ENCODE results near the gene CYTH4. TPM values are rescaled to one million over a fixed set of nuclear protein-coding genes. Genes with fewer than 3 reads are reported as not detected.
A peak's percentile ranks its signal among the peaks of the same experiment; 100 is the strongest.

CYTH4 gene
- total and polyA plus RNA-seq, 10 of the 15 experiments (the other 5 are each of a cell fraction or from before 2014, with no cell fraction given): 1.5 to 27.3 (median 16.9) TPM

DNA sequence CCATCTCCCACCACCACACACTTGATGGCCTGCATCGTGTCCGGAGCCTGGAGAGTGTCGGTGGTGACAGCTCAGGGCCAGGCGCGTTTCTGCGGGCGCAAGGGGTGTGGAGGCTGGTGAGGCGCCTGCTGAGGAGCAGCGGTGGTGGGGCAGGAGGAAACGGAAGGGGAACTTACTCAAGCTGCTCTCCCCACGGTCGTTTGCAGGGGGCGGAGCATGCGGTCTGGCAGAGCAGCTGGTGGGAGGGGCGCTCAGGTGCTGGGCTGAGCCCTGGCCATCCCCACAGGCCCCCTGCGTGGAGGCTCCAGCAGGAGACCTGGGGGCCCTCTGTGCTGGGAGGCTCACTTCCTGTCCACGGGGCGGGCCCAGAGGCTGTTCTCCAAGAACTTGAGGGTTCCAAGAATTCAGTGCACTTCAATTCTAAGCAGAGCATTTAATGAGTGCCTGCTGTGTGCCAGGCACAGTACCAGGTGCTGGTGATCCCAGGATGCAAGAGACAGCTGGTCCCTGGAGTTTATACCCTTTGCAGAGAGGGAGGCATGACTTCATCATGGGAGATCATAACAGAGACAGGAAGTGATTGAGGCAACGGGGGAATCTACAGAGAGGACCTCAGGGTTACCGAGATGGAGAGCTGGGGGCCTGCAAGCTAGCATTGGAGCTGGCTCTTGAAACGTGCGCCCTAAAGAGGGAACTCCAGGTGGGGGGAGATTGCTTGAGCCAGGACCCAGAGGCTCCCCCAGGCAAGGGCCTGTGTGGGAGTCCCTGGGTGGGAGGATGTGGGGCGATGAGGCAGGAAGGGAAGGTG is 38.0 kb upstream of the CYTH4 start, which contains the start of gene RAC2 (continued):
- TF ChIP-seq, protein P1, sequence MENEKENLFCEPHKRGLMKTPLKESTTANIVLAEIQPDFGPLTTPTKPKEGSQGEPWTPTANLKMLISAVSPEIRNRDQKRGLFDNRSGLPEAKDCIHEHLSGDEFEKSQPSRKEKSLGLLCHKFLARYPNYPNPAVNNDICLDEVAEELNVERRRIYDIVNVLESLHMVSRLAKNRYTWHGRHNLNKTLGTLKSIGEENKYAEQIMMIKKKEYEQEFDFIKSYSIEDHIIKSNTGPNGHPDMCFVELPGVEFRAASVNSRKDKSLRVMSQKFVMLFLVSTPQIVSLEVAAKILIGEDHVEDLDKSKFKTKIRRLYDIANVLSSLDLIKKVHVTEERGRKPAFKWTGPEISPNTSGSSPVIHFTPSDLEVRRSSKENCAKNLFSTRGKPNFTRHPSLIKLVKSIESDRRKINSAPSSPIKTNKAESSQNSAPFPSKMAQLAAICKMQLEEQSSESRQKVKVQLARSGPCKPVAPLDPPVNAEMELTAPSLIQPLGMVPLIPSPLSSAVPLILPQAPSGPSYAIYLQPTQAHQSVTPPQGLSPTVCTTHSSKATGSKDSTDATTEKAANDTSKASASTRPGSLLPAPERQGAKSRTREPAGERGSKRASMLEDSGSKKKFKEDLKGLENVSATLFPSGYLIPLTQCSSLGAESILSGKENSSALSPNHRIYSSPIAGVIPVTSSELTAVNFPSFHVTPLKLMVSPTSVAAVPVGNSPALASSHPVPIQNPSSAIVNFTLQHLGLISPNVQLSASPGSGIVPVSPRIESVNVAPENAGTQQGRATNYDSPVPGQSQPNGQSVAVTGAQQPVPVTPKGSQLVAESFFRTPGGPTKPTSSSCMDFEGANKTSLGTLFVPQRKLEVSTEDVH (IDR thresholded peaks at IDR 0.05; ENCODE audit: low read depth, partially characterized antibody): no peak
- TF ChIP-seq ZNF217 (IDR thresholded peaks at IDR 0.05): no peak
- TF ChIP-seq, protein P2, sequence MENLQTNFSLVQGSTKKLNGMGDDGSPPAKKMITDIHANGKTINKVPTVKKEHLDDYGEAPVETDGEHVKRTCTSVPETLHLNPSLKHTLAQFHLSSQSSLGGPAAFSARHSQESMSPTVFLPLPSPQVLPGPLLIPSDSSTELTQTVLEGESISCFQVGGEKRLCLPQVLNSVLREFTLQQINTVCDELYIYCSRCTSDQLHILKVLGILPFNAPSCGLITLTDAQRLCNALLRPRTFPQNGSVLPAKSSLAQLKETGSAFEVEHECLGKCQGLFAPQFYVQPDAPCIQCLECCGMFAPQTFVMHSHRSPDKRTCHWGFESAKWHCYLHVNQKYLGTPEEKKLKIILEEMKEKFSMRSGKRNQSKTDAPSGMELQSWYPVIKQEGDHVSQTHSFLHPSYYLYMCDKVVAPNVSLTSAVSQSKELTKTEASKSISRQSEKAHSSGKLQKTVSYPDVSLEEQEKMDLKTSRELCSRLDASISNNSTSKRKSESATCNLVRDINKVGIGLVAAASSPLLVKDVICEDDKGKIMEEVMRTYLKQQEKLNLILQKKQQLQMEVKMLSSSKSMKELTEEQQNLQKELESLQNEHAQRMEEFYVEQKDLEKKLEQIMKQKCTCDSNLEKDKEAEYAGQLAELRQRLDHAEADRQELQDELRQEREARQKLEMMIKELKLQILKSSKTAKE (IDR thresholded peaks at IDR 0.05; ENCODE audit: low read depth, poor library complexity, severe bottlenecking): no peak
- TF ChIP-seq CHD1 (IDR thresholded peaks at IDR 0.05; ENCODE audit: low read depth, low read length): no peak
- TF ChIP-seq ETV6 (conservative IDR thresholded peaks at IDR 0.05 in 1 of 2, IDR thresholded peaks at IDR 0.05 in 1 of 2; ENCODE audit: borderline replicate concordance in 1 of 2, low read depth in 1 of 2): peak in 1 of 2 experiments; percentile 94; a peak in 2 of 4 replicates
- TF ChIP-seq EED (IDR thresholded peaks at IDR 0.05; ENCODE audit: low read depth): peak; percentile 20; the same call in 1 of the 2 replicates
- TF ChIP-seq IRF4 (IDR thresholded peaks at IDR 0.05; ENCODE audit: low read depth, low read length): 0 out of 2 replicates have a peak, but pooled peaks have one; percentile 6
- TF ChIP-seq DPF2 (IDR thresholded peaks at IDR 0.05): 0 out of 2 replicates have a peak, but pooled peaks have one; percentile 44
- TF ChIP-seq ESRRA (IDR thresholded peaks at IDR 0.05; ENCODE audit: low read length): no peak
- no peak for TF ChIP-seq SUPT20H (IDR thresholded peaks at IDR 0.05; ENCODE audit: borderline replicate concordance, control insufficient read depth, low read depth, low read length)
- TF ChIP-seq ZNF384 (IDR thresholded peaks at IDR 0.05; ENCODE audit: borderline replicate concordance, low read depth, low read length): no peak
- TF ChIP-seq USF1 (IDR thresholded peaks at IDR 0.05; ENCODE audit: borderline replicate concordance, extremely low read length, insufficient read depth, low read depth, low read length): no peak
- TF ChIP-seq NRF1 (conservative IDR thresholded peaks at IDR 0.05; ENCODE audit: low read depth, low read length): no peak
- no peak for TF ChIP-seq CBX3 (IDR thresholded peaks at IDR 0.05; ENCODE audit: borderline replicate concordance, low read depth)
- TF ChIP-seq TARDBP (IDR thresholded peaks at IDR 0.05; ENCODE audit: borderline replicate concordance): 0 out of 2 replicates have a peak, but pooled peaks have one; percentile 40
- peak; percentile 92 for TF ChIP-seq TCF12 (IDR thresholded peaks at IDR 0.05; ENCODE audit: low read depth, low read length)
- TF ChIP-seq, protein P3, sequence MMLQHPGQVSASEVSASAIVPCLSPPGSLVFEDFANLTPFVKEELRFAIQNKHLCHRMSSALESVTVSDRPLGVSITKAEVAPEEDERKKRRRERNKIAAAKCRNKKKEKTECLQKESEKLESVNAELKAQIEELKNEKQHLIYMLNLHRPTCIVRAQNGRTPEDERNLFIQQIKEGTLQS (IDR thresholded peaks at IDR 0.05; ENCODE audit: borderline replicate concordance, extremely low read depth, low read depth, low read length): no peak
- no peak for TF ChIP-seq SUZ12 (IDR thresholded peaks at IDR 0.05; ENCODE audit: unreplicated experiment)
- TF ChIP-seq RUNX3 (IDR thresholded peaks at IDR 0.05; ENCODE audit: low read length): no peak

Measured in GM12878 (cell line).